MM.1S (cell line): ENCODE data around the gene SCUBE1.

Experiments used
- DNase-seq: peaks from one replicate; pipeline ENCODE4 v3.0.0-alpha.2; 2015
- H2AFZ ChIP-seq: fragments of 300-600 bp; sonication (generic); 2 replicates; pipeline ENCODE4 v1.6.0; 2016; ENCODE audit warnings: antibody characterized with exemption, low read length
- H3F3A ChIP-seq: fragments of 300-600 bp; sonication (generic); 2 replicates; pipeline ENCODE4 v1.6.1; 2016; ENCODE audit warnings: mild to moderate bottlenecking, antibody characterized with exemption, low read length, moderate library complexity, mixed read lengths; ENCODE audit not compliant: insufficient read depth
- H3K27ac ChIP-seq: fragments of 300-600 bp; sonication (generic); 2 replicates; pipeline ENCODE4 v1.5.1; 2016; ENCODE audit warnings: mild to moderate bottlenecking, low read length
- H3K27me3 ChIP-seq: fragments of 300-600 bp; sonication (generic); replicated peaks from 2 replicates; pipeline ENCODE4 v1.6.0; 2016; ENCODE audit warnings: low read length; ENCODE audit not compliant: insufficient read depth
- H3K36me3 ChIP-seq: fragments of 300-600 bp; sonication (generic); replicated peaks from 2 replicates; pipeline ENCODE4 v1.6.1; 2016; ENCODE audit warnings: mild to moderate bottlenecking, low read length, mixed read lengths; ENCODE audit not compliant: insufficient read depth
- H3K4me1 ChIP-seq: fragments of 300-600 bp; sonication (generic); 2 replicates; pipeline ENCODE4 v1.6.1; 2016; ENCODE audit warnings: low read length, mixed read lengths
- H3K4me2 ChIP-seq: fragments of 300-600 bp; sonication (generic); 2 replicates; pipeline ENCODE4 v1.6.0; 2016; ENCODE audit warnings: low read depth, low read length
- H3K4me3 ChIP-seq: fragments of 300-600 bp; sonication (generic); 2 replicates; pipeline ENCODE4 v1.5.1; 2016; ENCODE audit warnings: low read length, mixed read lengths
- H3K79me2 ChIP-seq: fragments of 300-600 bp; sonication (generic); 2 replicates; pipeline ENCODE4 v1.6.1; 2016; ENCODE audit warnings: mixed run types, low read length, mixed read lengths
- H3K9ac ChIP-seq: fragments of 300-600 bp; sonication (generic); 2 replicates; pipeline ENCODE4 v1.6.1; 2016; ENCODE audit warnings: low read length, mixed read lengths
- H3K9me2 ChIP-seq: fragments of 300-600 bp; sonication (generic); replicated peaks from 2 replicates; pipeline ENCODE4 v1.6.1; 2016; ENCODE audit warnings: mild to moderate bottlenecking, low read length, mixed read lengths; ENCODE audit not compliant: insufficient read depth
- H3K9me3 ChIP-seq: fragments of 300-600 bp; sonication (generic); replicated peaks from 2 replicates; pipeline ENCODE4 v1.6.1; 2016; ENCODE audit warnings: mild to moderate bottlenecking, low read length, mixed read lengths; ENCODE audit not compliant: insufficient read depth
- H4K20me1 ChIP-seq: fragments of 300-600 bp; sonication (generic); 2 replicates; pipeline ENCODE4 v1.6.1; 2016; ENCODE audit warnings: mild to moderate bottlenecking, low read length, moderate library complexity, mixed read lengths; ENCODE audit not compliant: insufficient read depth
- EZH2 ChIP-seq: fragments of 300-600 bp; sonication (generic); optimal IDR thresholded peaks from 2 replicates; pipeline ENCODE3; 2017; ENCODE audit warnings: low read depth, mild to moderate bottlenecking, antibody characterized with exemption, low read length, mixed read lengths
- EZH2phosphoT487 ChIP-seq: fragments of 300-600 bp; sonication (generic); IDR thresholded peaks from 2 replicates; pipeline ENCODE4 v1.6.1; 2018; ENCODE audit warnings: antibody characterized with exemption, low read length
- TF ChIP-seq, protein P1 (sequence below): fragments of 300-600 bp; sonication (generic); IDR thresholded peaks from 2 replicates; pipeline ENCODE4 v1.5.1; 2016; ENCODE audit warnings: antibody characterized with exemption, low read length, mixed read lengths

Gene SCUBE1

DNA sequence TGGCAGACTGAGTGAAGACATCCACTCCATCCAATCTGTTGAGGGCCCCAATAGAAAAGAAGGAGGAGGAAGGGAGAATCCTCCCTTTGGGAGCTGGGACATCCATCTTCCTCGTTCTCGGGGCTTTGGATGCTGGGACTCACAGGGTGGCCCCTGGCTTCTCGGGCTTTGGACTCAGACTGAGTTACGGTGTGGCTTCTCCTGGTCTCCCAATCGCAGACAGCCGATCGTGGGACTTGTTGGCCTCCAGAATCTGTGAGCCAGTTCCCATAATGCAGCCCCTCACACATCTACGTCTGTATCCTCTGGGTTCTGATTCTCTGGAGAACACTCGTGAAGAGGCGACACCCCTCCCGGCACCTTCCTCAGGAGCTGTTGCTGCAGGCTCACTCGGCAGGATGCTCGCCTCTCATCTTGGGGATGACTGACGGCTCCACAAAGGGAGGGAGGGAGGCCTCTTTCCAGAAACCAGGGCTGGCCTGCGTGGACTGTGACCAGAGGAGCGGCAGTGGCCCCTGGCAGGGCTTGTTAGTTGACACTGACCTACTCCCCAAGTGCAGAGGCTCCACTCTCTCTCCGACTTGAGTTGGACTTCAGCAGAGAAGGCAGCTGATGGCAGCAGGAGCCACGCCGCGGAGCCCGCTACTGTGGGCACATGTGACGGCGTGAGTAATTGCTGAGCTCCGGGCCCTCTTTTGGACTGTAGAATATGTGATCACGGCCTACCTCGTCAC, 141.5 kb downstream of the SCUBE1 start:
- no peak for DNase-seq
- Histone ChIP-seq H3K4me1 (peaks cover 9% of the 10 kb centered on the region; the same call in 1 of the 2 replicates), H3F3A (peaks cover 6% of the 10 kb centered on the region; the same call in 1 of the 2 replicates), H3K4me3 (no peak overlapping the region), H2AFZ (no peak overlapping the region), H3K9me3 (no peaks in the 10 kb centered on the region), H3K9ac (no peak overlapping the region), H3K4me2 (no peak overlapping the region), H3K27ac (no peak overlapping the region), H4K20me1 (no peaks in the 10 kb centered on the region), H3K79me2 (no peaks in the 10 kb centered on the region), H3K27me3 (peaks cover 72% of the 10 kb centered on the region), H3K36me3 (no peaks in the 10 kb centered on the region), H3K9me2 (no peaks in the 10 kb centered on the region)
- no peak for TF ChIP-seq EZH2phosphoT487

DNA sequence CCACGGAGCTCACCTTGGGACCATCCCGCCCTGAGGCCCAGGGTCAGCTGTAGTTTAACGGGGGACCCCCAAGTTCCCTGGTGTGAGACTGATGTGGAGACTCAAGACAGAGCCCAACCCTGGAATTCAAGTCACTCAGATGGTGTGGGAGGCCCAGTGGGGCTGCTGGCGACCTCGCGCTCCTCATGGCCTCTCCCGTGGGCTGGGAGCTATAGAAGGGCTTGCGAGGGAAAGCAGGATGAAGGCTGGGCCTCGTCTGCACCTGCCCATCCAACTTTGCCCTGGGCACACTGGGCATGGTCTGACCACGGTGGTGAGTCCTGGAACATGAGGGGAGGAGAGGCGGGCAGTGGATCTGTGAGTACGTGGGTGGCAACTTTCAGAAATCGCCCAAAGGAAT, 142.6 kb downstream of the SCUBE1 start:
- H3K9me3 ChIP-seq: no peaks in the 10 kb centered on the region
- H3K79me2 ChIP-seq: no peaks in the 10 kb centered on the region
- H3K27ac ChIP-seq: no peak overlapping the region
- no peak overlapping the region for H3K4me3 ChIP-seq
- H3K4me1 ChIP-seq: peaks cover 9% of the 10 kb centered on the region; the same call in 1 of the 2 replicates
- H3K4me2 ChIP-seq: no peak overlapping the region
- no peaks in the 10 kb centered on the region for H3K9me2 ChIP-seq
- TF ChIP-seq, protein P1, sequence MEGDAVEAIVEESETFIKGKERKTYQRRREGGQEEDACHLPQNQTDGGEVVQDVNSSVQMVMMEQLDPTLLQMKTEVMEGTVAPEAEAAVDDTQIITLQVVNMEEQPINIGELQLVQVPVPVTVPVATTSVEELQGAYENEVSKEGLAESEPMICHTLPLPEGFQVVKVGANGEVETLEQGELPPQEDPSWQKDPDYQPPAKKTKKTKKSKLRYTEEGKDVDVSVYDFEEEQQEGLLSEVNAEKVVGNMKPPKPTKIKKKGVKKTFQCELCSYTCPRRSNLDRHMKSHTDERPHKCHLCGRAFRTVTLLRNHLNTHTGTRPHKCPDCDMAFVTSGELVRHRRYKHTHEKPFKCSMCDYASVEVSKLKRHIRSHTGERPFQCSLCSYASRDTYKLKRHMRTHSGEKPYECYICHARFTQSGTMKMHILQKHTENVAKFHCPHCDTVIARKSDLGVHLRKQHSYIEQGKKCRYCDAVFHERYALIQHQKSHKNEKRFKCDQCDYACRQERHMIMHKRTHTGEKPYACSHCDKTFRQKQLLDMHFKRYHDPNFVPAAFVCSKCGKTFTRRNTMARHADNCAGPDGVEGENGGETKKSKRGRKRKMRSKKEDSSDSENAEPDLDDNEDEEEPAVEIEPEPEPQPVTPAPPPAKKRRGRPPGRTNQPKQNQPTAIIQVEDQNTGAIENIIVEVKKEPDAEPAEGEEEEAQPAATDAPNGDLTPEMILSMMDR: no peak
- TF ChIP-seq EZH2phosphoT487 (no peak), EZH2 (no peak)
- H3K27me3 ChIP-seq: peaks cover 64% of the 10 kb centered on the region
- DNase-seq: no peak
- H4K20me1 ChIP-seq: no peaks in the 10 kb centered on the region
- H3K36me3 ChIP-seq: no peaks in the 10 kb centered on the region
- H3K9ac ChIP-seq: no peak overlapping the region
- no peak overlapping the region for H2AFZ ChIP-seq
- H3F3A ChIP-seq: peaks cover 6% of the 10 kb centered on the region; the same call in 1 of the 2 replicates

DNA sequence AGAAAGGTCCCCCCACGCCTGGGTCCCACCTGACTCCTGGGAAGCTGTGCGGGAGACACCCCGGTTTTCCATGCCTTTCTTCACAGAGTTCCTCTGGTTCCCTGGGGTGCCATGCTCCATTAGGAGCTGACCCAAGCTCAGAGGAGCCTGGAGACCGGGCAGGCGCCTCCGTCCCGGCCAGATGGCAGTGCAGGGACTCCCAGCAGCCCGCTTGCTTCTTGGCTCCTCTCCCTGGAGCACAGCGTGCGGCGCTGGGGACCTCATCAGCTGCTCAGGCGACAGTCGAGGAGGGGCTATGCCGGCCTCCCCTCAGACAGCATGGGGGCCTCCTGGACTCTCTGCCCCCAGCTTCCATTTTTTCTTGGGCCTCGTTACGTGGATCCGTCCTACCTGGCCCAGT, 143.1 kb downstream of the SCUBE1 start:
- H3K9me2 ChIP-seq: no peaks in the 10 kb centered on the region

More for the DNA sequence above, 143.1 kb downstream of the SCUBE1 start:
- H3K79me2 ChIP-seq: no peaks in the 10 kb centered on the region
- no peak overlapping the region for H3K4me3 ChIP-seq
- no peaks in the 10 kb centered on the region for H3K36me3 ChIP-seq
- no peak overlapping the region for H3K27ac ChIP-seq
- H3K4me2 ChIP-seq: no peak overlapping the region
- no peak overlapping the region for H2AFZ ChIP-seq
- peaks cover 9% of the 10 kb centered on the region; the same call in 1 of the 2 replicates for H3K4me1 ChIP-seq
- H3F3A ChIP-seq: peaks cover 6% of the 10 kb centered on the region; the same call in 1 of the 2 replicates
- no peaks in the 10 kb centered on the region for H4K20me1 ChIP-seq
- H3K27me3 ChIP-seq: peaks cover 64% of the 10 kb centered on the region
- no peak overlapping the region for H3K9ac ChIP-seq
- no peaks in the 10 kb centered on the region for H3K9me3 ChIP-seq
- DNase-seq: no peak
- no peak for TF ChIP-seq EZH2phosphoT487
- TF ChIP-seq, protein P1: no peak
- no peak for TF ChIP-seq EZH2
